ENCODE results near the gene TMEM221. TPM values are rescaled to one million over a fixed set of nuclear protein-coding genes. Genes with fewer than 3 reads are reported as not detected.

Gene TMEM221
- total and polyA plus RNA-seq, 4 experiments from 2014 or later, result 0.09 TPM; not detected in 3

DNA sequence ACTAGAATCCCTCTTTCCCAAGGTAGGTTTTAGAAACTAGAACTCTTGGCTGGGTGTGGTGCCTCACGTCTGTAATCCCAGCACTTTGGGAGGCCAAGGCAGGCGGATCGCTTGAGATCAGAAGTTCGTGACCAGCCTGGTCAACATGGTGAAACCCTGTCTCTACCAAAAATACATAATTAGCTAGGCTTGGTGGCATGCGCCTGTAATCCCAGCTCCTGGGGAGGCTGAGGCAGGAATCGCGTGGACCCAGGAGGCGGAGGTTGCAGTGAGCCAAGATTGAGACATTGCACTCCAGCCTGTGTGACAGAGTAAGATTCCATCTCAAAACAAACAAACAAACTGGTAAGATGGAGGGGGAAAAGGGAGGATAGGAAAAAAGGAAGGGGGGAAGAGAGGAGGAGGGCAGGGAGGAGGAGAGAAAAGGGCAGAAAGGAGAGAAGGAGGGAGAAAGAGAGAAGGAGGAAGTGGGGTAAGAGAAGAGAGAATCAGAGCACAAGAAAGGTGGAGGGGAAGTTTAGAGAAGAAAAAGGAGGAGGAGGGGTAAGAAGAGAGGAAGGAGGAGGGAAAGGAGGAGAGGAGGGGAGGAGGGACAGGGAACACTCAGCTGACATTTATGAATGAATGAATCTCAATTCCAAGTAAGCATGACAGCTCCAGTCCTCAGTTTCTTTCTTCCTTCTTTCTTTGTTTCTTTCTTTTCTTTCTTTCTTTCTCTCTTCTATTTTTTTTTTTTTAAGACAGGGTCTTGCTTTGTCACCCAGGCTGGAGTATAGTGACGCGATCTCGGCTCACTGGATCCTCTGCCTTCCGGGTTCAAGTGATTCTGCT, 19.2 kb upstream of the TMEM221 start:
- no peaks in the 10 kb centered on the region for H3K27me3 Mint-ChIP-seq
- H3K9me3 Mint-ChIP-seq, result no peaks in the 10 kb centered on the region
- DNase-seq, result no peak
- H3K36me3 Mint-ChIP-seq, result peaks cover 0 to 3% of the 10 kb centered on the region in 2 donors
- H3K4me1 ChIP-seq (ENCODE audit: insufficient read depth, low read length), result peaks cover 15% of the 10 kb centered on the region
- no peaks in the 10 kb centered on the region for H3K9me3 ChIP-seq (ENCODE audit: control insufficient read depth in 1 of 2, low read length in 2 of 2)
- no peaks in the 10 kb centered on the region for H3K36me3 ChIP-seq (ENCODE audit: insufficient read depth, low read length)
- no peak overlapping the region for H3K4me3 Mint-ChIP-seq
- peaks cover 8 to 42% (median 22%) of the 10 kb centered on the region in 4 donors for H3K4me1 Mint-ChIP-seq
- no peak overlapping the region for H3K4me3 ChIP-seq (ENCODE audit: low read length in 2 of 2)
- H3K27ac ChIP-seq (ENCODE audit: low read depth, low read length), result no peak overlapping the region
- no peaks in the 10 kb centered on the region for H3K27me3 ChIP-seq (ENCODE audit: insufficient read depth, low read length)
- peak overlapping the region in 5 of 7 donors; percentile 19 to 71 (median 29) for H3K27ac Mint-ChIP-seq
- ChIA-PET CTCF (ENCODE audit: partially characterized antibody) (interaction anchor here (0.9 to 5.3 kb wide), 8 partner anchors 13 to 89 kb away, joined by 3 to 50 read pairs (median 6); partner anchors contain the start of genes CCDC194 and TMEM221), POLR2A (ENCODE audit: partially characterized antibody) (interaction anchor here (1.6 kb wide), 1 partner anchor 48 kb away, joined by 11 read pairs; the partner anchor contains the start of gene MVB12A)
- intact Hi-C loops (cut with micrococcal nuclease), result loop anchor here (2.0 to 10.0 kb wide), 2 partner anchors 175 to 387 kb away; partner anchors contain the start of gene RPL18A

DNA sequence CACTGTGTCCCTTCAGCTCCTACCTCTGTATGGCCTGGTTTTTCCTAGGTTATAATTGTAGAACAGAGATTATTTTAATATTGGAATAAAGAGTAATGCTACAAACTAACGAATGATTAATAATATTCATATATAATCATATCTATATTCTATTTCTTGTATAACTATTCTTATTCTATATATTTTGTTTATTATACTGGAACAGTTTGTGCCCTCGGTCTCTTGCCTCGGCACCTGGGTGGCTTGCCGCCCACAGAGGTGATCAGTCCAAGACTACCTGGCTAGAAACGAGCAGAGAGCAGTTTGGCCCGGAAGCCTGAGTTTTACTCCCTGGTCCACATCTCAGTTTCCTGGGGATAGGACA, 18.0 kb upstream of the TMEM221 start:
- POLR2A ChIA-PET (ENCODE audit: partially characterized antibody), result interaction anchor here (0.7 to 1.2 kb wide), 2 partner anchors 76 to 77 kb away, joined by 3 read pairs; no protein-coding TSS in a partner anchor
- H3K4me3 ChIP-seq (ENCODE audit: low read length in 2 of 2), result no peak overlapping the region
- no peaks in the 10 kb centered on the region for H3K36me3 ChIP-seq (ENCODE audit: insufficient read depth, low read length)
- CTCF ChIA-PET (ENCODE audit: partially characterized antibody), result interaction anchor here (0.8 to 5.3 kb wide), 10 partner anchors 18 to 393 kb away, joined by 3 to 50 read pairs (median 6); partner anchors contain the start of genes CCDC194, DDA1, RPL18A and TMEM221
- H3K4me1 Mint-ChIP-seq, result peaks cover 6 to 34% (median 20%) of the 10 kb centered on the region in 4 donors
- intact Hi-C loops (cut with micrococcal nuclease), result loop anchor here (1.0 to 10.0 kb wide), 2 partner anchors 71 to 388 kb away; partner anchors contain the start of gene RPL18A
- H3K27ac ChIP-seq (ENCODE audit: low read depth, low read length), result no peak overlapping the region
- peaks cover 0 to 3% of the 10 kb centered on the region in 2 donors for H3K36me3 Mint-ChIP-seq
- H3K9me3 Mint-ChIP-seq, result no peaks in the 10 kb centered on the region
- H3K9me3 ChIP-seq (ENCODE audit: control insufficient read depth in 1 of 2, low read length in 2 of 2), result no peaks in the 10 kb centered on the region
- H3K27me3 ChIP-seq (ENCODE audit: insufficient read depth, low read length), result no peaks in the 10 kb centered on the region
- peaks cover 12% of the 10 kb centered on the region for H3K4me1 ChIP-seq (ENCODE audit: insufficient read depth, low read length)
- DNase-seq, result no peak
- peak overlapping the region in 3 of 7 donors; percentile 8 to 51 (median 50) for H3K27ac Mint-ChIP-seq
- no peak overlapping the region for H3K4me3 Mint-ChIP-seq
- H3K27me3 Mint-ChIP-seq, result no peaks in the 10 kb centered on the region

DNA sequence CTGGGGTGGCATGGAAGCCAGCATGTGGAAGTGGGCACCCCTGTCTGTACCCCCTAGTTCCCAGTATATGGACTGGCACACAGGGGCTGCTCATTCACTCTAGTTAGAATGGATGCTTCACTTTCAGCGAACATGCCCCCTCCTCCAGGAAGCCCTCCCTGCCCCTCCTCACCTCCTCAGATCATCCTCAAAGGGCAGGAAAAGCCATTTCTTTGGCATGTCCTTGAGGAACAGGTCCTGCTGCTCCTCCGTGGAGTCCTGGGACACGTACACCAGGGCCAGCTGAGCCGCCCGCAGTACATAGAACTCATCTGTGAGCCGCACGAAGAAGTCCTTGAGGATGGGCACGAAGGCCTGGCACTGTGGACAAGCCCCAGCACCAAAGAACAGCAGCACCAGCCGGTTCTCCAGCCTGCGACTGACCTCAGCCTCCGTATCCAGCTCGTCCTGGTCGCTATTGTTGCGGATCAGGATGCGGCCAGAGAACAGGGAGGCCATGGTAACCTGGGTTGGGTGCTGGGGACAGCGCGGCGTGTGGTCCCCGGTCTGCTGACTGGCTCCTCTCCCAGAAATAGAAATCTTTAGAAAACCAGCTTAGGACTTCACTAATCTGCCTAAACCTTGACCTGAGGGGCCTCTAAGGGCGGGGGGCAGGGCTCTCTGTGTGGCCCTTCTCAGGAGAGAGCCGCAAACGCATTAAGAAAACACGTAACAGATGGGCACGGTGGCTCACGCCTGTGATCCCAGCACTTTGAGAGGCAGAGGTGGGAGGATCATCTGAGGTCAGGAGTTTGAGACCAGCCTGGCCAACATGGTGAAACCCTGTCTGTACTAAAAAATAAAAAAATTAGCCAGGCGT, 12.1 kb upstream of the TMEM221 start, which contains the start of gene NXNL1:
Gene NXNL1, minus strand, starts transcription at position 555 of the 859 bp plus-strand sequence. Its CDS starts 57 bp downstream, at position 498.
- H3K27me3 ChIP-seq (ENCODE audit: insufficient read depth, low read length), result peaks cover 13% of the 10 kb centered on the region
- no peak within 1 kb of the TSS for H3K4me3 ChIP-seq (ENCODE audit: low read length in 2 of 2)
- no peaks in the 10 kb centered on the region for H3K9me3 Mint-ChIP-seq
- H3K4me1 ChIP-seq (ENCODE audit: insufficient read depth, low read length), result no peaks in the 10 kb centered on the region
- intact Hi-C loops (cut with micrococcal nuclease), result loop anchor here (10.0 kb wide), 1 partner anchor 394 kb away; the partner anchor contains the start of gene RPL18A
- no peak within 1 kb of the TSS for H3K4me3 Mint-ChIP-seq
- H3K36me3 ChIP-seq (ENCODE audit: insufficient read depth, low read length), result no peaks in the 10 kb centered on the region
- CTCF ChIA-PET (ENCODE audit: partially characterized antibody), result interaction anchor here (1.4 to 1.8 kb wide), 2 partner anchors 11 to 66 kb away, joined by 4 read pairs; no protein-coding TSS in a partner anchor
- H3K27ac ChIP-seq (ENCODE audit: low read depth, low read length), result no peak within 1 kb of the TSS
- H3K27me3 Mint-ChIP-seq, result peaks cover 12 to 18% of the 10 kb centered on the region in 2 donors
- DNase-seq, result no peak
- POLR2A ChIA-PET (ENCODE audit: partially characterized antibody), result no interaction called here
- H3K4me1 Mint-ChIP-seq, result peaks cover 0 to 3% (median 0%) of the 10 kb centered on the region in 4 donors
- no peaks in the 10 kb centered on the region for H3K9me3 ChIP-seq (ENCODE audit: control insufficient read depth in 1 of 2, low read length in 2 of 2)
- no peak within 1 kb of the TSS for H3K27ac Mint-ChIP-seq
- no peaks in the 10 kb centered on the region for H3K36me3 Mint-ChIP-seq

DNA sequence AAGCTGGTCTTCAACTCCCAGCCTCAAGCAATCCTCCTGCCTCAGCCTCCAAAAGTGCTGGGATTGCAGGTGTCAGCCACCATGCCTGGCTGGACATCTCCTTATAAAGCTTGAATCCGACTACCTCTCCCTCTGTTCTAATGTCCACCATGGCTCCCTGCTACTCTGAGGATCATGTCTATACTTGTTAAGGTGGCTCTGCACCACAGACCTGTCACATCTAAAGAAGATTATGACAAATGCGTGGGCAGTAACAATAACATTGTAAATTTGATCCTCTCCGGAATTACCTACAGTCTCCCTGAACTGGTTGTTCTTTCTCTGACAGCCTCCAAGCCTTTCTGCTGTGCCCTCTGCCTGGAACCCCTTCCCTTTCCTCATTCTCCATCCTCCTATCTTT, 10.5 kb upstream of the TMEM221 start:
- Mint-ChIP-seq H3K4me1 (peaks cover 0 to 3% (median 0%) of the 10 kb centered on the region in 4 donors), H3K27me3 (peaks cover 18 to 26% of the 10 kb centered on the region in 2 donors), H3K9me3 (no peaks in the 10 kb centered on the region), H3K4me3 (no peak overlapping the region), H3K27ac (no peak overlapping the region), H3K36me3 (no peaks in the 10 kb centered on the region)
- DNase-seq, result no peak
- no peaks in the 10 kb centered on the region for H3K36me3 ChIP-seq (ENCODE audit: insufficient read depth, low read length)
- ChIA-PET CTCF (ENCODE audit: partially characterized antibody) (interaction anchor here (1.3 to 2.3 kb wide), 2 partner anchors 10 to 37 kb away, joined by 5 to 7 read pairs; partner anchors contain the start of gene TMEM221), POLR2A (ENCODE audit: partially characterized antibody) (no interaction called here)
- no peaks in the 10 kb centered on the region for H3K4me1 ChIP-seq (ENCODE audit: insufficient read depth, low read length)
- H3K9me3 ChIP-seq (ENCODE audit: control insufficient read depth in 1 of 2, low read length in 2 of 2), result no peaks in the 10 kb centered on the region
- intact Hi-C loops (cut with micrococcal nuclease), result no loop called here
- H3K27ac ChIP-seq (ENCODE audit: low read depth, low read length), result no peak overlapping the region
- H3K27me3 ChIP-seq (ENCODE audit: insufficient read depth, low read length), result peaks cover 18% of the 10 kb centered on the region
- H3K4me3 ChIP-seq (ENCODE audit: low read length in 2 of 2), result no peak overlapping the region

DNA sequence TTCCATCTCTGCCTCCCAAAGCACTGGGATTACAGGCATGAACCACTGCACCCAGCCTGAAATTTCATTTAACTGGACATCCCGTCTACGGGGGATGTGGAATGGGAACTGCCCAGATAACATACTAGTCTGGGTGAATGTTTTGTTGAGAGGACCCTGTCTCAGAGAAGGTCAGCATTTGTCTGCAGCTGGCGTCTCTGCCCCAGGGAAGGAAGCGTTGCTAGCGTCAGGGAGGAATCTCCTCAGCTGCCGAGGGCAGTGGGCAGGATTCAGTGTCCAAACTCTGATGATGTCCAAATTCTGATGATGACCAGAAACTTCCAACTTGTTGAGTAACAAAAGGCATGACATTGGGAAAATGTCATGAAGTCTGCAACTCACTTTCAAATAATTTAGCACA, 9.1 kb upstream of the TMEM221 start:
- H3K36me3 Mint-ChIP-seq, result no peaks in the 10 kb centered on the region
- H3K4me1 Mint-ChIP-seq, result peaks cover 4 to 8% (median 5%) of the 10 kb centered on the region in 4 donors
- Histone ChIP-seq H3K36me3 (ENCODE audit: insufficient read depth, low read length) (no peaks in the 10 kb centered on the region), H3K27ac (ENCODE audit: low read depth, low read length) (no peak overlapping the region), H3K4me1 (ENCODE audit: insufficient read depth, low read length) (peaks cover 6% of the 10 kb centered on the region), H3K9me3 (ENCODE audit: control insufficient read depth in 1 of 2, low read length in 2 of 2) (no peaks in the 10 kb centered on the region), H3K4me3 (ENCODE audit: low read length in 2 of 2) (no peak overlapping the region), H3K27me3 (ENCODE audit: insufficient read depth, low read length) (peaks cover 18% of the 10 kb centered on the region)
- H3K4me3 Mint-ChIP-seq, result no peak overlapping the region
- DNase-seq, result no peak
- H3K27ac Mint-ChIP-seq, result peak overlapping the region in 1 of 7 donors; percentile 65
- intact Hi-C loops (cut with micrococcal nuclease), result no loop called here
- no peaks in the 10 kb centered on the region for H3K9me3 Mint-ChIP-seq
- CTCF ChIA-PET (ENCODE audit: partially characterized antibody), result interaction anchor here (1.3 to 2.3 kb wide), 2 partner anchors 9 to 39 kb away, joined by 5 to 7 read pairs; partner anchors contain the start of gene TMEM221
- peaks cover 21 to 29% of the 10 kb centered on the region in 2 donors for H3K27me3 Mint-ChIP-seq
- POLR2A ChIA-PET (ENCODE audit: partially characterized antibody), result no interaction called here

DNA sequence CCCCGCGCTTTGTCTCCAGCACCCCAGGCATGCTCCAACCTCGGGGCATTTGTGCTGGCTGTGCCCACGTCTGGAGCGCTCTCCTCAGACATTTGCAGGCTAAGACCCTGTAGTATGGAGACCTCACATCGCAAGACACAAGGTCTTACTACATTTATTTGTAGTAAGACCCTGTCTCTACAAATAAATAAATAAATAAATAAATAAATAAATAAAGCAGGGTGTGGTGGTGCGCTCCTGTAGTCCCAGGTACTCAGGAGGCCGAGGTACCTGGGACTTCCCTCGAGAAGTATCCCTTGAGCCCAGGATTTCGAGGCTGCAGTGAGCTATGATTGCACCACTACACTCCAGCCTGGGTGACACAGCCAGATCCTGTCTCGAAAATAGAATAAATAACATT, 7.7 kb upstream of the TMEM221 start:
- Mint-ChIP-seq H3K4me3 (no peak overlapping the region), H3K9me3 (no peaks in the 10 kb centered on the region), H3K4me1 (peaks cover 4 to 8% (median 5%) of the 10 kb centered on the region in 4 donors), H3K36me3 (no peaks in the 10 kb centered on the region), H3K27me3 (peaks cover 21 to 29% of the 10 kb centered on the region in 2 donors), H3K27ac (no peak overlapping the region)
- intact Hi-C loops (cut with micrococcal nuclease), result no loop called here
- Histone ChIP-seq H3K4me3 (ENCODE audit: low read length in 2 of 2) (no peak overlapping the region), H3K9me3 (ENCODE audit: control insufficient read depth in 1 of 2, low read length in 2 of 2) (no peaks in the 10 kb centered on the region), H3K36me3 (ENCODE audit: insufficient read depth, low read length) (no peaks in the 10 kb centered on the region), H3K4me1 (ENCODE audit: insufficient read depth, low read length) (peaks cover 6% of the 10 kb centered on the region), H3K27ac (ENCODE audit: low read depth, low read length) (no peak overlapping the region), H3K27me3 (ENCODE audit: insufficient read depth, low read length) (peaks cover 18% of the 10 kb centered on the region)
- no peak for DNase-seq
- CTCF ChIA-PET (ENCODE audit: partially characterized antibody), result no interaction called here
- POLR2A ChIA-PET (ENCODE audit: partially characterized antibody), result no interaction called here
